Stimulated activated CD8-positive, alpha-beta memory T cell treated with anti-CD3 and anti-CD28 coated beads, Interleukin-15, amount 100 ng/mL, for 1 hour (primary cell): ENCODE results near the gene SORCS2.

Source experiments
- DNase-seq: peaks from one replicate; pipeline ENCODE4 v3.0.0-alpha.2; 2020; ENCODE audit warnings: low read depth

SORCS2 gene

GRCh38 chr4:7750972-7751371, 558.6 kb downstream of the SORCS2 start:
- no peak for DNase-seq

DNA sequence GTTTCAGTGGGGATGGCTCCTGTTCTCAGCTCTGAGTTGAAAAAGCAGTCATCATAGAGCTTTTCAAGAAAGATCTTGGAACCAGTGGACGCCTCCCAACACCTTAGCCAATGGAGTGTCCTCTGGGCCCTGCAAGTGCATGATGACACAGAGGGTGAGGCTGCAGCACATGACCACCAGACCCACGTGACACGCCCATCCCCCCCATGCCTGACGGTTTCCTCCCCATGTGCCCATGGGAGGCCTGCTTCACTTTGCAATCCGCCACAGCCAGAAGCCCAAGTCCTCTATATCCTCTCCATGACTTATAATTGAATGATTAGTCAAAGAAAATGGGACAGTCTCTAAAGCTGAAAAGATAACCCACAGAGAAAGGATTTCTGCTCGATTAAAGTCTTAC, 560.3 kb downstream of the SORCS2 start:
- DNase-seq, result no peak

GRCh38 chr4:7753271-7753670, 560.9 kb downstream of the SORCS2 start:
- no peak for DNase-seq

DNA sequence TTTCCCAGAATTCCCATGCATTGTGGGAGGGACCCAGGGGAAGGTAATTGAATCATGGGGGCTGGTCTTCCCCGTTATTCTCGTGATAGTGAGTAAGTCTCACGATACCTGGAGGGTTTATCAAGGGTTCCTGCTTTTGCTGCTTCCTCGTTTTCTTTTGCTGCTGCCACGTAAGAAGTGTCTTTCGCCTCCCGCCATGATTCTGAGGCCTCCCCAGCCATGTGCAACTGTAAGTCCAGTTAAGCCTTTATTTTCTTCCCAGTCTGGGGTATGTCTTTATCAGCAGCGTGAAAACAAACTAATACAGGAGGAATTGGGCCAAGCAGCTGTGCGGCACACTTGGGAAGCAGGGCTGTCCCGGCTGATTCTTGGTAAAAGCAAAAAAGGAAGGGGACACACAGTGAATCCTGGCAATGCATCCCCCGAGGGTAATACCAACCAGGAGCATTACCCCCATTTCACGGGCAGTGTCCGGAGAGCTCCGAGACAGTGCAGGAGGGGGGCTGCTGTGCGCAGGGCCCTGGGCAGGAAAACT, 561.7 kb downstream of the SORCS2 start:
- no peak for DNase-seq

- no peak for DNase-seq
These were observed 562.4 kb downstream of the SORCS2 start for GRCh38 chr4:7754565-7755262.

- no peak for DNase-seq
These were observed 563.2 kb downstream of the SORCS2 start for GRCh38 chr4:7755561-7755960.

GRCh38 chr4:7756071-7756470, 563.7 kb downstream of the SORCS2 start:
- DNase-seq, result no peak

GRCh38 chr4:7756561-7757355, 564.4 kb downstream of the SORCS2 start:
- DNase-seq, result no peak

DNA sequence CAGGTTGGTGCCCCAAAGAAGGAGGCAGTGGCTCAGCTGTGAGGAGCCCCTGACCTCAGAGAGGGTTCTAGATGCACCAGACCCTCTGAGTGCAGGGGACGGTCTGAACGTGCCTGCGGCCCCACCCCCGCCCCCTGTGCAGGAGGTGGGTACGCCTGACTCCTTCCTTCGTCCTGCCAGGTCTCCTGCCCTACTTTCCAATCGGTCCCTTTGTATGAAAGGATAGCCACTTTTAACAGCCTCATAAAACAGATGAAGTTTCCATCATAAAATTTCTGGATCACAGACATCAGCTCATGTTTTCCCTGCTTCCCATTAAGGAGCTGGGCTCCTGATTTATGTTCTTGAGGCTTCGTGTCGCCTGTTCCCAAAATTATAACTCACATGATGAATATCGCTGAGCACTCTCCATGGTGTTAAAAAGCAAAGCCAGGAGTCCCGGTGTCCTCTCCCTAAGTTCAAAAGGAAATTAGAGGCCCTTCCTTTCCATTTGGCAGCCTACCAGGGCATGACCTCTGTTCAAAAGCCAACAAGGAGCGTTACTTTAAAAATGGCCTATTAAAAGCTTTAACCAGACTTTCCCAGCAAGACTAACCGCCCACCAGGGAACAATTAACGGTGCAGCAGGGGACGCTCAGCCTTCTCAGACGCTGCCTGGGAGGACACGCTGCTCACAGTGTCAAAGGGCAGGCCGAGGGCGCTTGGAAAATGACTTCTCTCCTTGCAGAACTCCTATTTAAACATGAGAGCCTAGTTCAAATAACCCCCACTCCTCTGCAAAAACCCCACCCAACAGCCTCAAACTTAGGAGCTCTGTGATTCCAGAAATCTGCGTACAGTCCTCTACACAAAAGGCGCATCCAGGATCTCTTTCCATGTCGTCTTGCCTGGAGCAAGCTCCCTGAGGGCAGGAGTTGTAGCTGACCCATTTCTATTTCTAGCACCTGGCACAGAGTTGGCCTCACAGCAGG, 565.4 kb downstream of the SORCS2 start:
- DNase-seq, result no peak

DNA sequence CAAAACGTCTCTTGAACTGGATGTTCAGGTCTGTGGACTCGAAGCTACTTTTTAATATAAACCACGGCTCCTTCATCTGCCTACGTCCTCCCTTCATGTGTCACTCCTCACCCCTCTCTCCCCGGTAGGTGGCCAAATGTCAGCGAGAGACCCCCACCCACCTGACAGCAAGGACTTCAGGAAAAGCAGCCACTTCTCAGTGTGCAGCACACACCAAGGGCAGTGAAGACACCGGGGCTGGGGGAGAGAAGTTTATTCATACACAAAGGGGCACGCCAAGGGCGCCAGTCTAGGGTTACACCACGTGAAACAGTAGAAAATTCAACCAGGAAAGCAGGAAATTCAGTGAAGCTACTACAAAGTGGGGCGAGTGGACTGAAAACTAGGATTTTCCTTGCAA, 566.1 kb downstream of the SORCS2 start:
- DNase-seq, result no peak

- peak; percentile 25 for DNase-seq
These were observed 566.9 kb downstream of the SORCS2 start for GRCh38 chr4:7759216-7759615.

DNA sequence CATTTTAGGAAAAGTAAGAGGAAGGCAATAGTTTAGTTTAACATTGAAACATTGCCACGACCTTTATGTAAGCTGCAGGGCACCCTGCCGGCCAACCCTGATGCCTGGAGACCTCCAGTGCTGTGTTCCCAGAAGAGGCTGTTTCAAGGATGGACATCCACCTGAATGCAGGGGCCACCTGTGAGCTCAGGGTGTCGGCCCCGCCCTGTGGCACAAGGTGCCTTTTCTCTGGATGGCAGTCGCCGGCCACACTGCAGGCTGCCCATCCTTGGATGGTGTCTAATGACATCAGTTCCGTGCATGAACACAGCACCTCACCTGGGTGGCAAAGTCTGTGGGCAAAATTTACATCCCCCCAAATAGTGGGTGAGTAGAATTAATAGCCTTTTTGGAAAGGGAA, 567.3 kb downstream of the SORCS2 start:
- no peak for DNase-seq

GRCh38 chr4:7760228-7760627, 567.9 kb downstream of the SORCS2 start:
- DNase-seq, result no peak

DNA sequence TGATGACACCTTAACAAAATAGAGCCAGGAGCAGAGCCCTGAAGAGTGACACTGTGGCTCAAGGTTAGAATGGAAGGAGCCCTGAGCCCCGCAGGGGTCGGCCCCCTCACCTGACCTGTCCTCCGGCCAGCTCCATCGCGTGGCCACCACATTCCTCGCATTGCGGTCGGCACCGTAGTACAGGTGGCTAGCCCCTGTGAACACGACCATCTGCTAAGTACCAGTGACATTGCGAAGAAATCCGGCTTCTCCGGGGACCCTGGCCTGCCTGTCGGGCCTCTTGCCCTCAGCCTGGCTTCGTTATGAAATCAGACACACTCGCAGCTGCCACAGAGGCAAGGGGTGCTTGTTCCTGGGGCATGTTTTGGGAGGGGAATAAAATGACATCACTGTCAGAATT, 568.4 kb downstream of the SORCS2 start:
- DNase-seq, result no peak

DNA sequence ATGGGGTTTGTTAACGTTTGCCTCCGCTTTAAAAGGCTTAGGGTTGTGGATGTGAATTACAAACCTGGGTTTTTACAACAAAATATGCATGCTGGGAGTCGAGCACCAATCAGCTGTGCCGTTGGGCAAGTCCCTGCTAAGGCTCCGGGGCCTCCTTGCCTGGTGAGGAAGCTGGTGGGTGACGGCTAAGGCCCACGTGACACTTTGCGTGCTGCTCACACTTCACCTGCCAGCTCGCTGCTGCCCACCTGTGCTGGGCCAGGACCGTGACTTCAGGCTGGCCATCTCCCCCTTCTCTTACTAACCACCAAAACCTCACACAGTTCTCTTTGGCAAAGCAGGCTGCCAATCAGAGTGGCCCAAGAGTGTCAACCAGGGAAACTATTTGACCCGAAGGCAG, 569.0 kb downstream of the SORCS2 start:
- no peak for DNase-seq

- DNase-seq, result peak; percentile 30
These were observed 569.4 kb downstream of the SORCS2 start for GRCh38 chr4:7761720-7762119.

DNA sequence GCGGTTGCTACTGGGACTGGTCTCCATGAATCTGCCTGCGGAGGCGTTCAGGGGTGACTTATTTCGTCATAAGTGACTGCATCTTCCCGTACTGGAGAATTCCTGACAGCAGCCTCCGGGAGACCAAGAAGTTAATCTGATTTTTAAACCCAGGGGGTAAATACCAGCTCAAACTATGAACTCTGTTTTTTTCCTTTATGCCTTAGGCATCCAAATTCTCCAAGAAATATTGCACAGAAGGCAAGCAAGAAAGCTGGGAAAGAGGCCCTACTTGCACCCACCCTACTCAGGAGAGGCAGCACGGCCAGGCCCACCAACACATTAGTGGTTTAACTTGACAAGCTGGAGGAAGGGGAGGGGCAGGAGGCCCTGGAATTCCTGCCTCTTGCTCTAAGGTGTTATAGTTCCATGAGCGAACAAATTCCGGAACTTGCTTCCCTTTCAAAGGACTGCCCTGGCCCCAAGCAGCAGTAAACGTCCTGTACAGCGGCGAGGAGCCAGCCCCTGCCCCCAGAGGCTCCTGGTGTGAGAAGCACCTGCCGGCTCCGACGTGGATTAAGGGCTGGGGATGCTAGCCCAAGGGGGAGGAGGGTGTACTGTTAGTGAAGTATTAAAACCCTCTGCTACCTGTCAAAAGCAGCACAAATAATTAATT, 570.2 kb downstream of the SORCS2 start:
- DNase-seq, result no peak

DNA sequence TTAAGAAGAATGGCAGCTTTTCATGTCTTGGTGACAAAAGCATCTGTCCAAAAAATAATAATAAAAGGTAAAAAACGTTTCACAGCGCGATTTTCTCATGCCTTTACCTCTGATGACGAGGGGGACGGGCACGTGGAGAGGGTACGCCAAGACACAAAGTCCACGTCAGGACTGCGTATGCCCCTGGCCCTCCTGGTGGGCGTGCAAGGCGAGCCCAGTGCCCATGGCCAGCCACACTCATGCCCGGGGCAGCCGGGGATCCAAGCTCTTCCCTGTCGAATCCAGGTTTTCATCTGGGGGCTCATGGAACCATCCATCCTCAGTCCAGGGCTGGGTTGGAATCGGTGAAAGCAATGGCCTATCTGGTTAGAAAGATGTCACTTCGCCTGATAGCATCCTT, 570.8 kb downstream of the SORCS2 start:
- no peak for DNase-seq

DNA sequence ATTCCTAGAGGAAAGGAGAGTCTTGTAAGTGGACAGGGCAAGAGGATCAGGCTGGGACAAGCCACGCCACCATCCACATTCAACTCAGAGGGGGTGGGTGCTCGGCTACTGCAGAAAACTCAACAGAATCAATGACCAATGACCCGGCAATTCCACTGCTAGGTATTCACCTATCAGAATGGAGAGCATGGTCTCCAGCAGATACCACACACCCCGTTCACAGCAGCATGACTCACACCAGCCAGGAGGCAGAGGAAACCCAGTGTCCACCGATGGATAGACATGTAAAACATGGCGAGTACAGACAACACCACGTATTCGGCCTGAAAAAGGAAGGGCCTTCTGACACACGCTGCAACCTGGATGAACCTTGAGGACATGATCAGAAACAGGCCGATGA, 571.5 kb downstream of the SORCS2 start:
- no peak for DNase-seq

DNA sequence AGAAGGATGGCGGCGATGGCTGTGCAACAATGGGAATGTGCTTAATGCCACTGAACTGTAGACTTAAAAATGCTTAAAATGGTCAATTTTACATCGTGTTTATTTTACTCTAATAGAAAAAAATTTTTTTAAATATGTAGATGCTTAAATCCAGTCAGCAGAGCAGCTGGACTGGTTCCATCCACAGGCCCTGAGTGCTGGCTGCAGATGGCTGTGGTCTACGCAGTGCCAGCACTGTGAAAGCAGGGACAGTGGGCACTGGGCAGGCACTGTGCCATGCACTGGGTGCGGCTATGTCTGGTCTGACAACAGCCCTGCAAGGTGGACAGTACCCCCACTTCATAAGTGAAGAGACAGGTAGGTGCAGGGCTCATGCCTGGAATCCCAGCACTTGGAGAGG, 572.1 kb downstream of the SORCS2 start:
- DNase-seq, result no peak

DNA sequence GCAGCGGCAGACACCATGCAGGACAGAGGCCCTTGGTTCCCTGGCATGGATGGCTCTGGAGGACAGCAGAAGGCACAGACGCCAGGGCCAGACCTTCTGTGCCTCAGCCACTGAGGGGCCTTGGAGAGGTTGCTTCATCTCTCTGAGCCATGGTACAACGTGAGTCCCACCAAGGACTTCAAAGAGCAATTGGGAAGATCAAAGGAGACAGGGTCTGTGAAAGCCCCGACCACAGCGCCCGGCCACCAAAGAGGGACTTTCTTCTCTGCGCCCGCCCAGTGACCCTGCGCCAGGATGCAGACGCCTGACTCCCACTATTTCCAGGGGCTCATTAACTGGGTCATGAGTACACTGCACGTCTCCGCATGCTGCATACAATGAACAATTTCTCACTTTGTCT, 573.3 kb downstream of the SORCS2 start:
- no peak for DNase-seq

DNA sequence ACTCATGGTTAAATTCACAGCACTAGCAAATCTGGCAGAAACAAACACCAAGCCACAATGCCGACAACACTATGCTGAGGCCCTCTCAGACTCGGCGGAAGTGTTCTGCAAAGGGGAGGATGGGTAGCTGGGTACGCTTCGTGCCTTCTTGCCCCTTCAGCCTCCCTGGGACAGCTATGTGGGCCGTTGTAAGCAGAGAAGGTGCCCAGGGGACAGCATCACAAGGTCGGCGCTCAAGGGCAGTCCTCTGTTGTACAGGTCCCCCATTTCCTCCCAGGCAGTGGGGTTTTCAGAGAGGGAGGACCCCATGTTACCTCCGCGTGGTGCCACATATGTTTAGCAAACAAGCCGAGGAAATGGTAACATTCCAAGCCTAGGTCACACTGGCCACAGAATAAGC, 573.7 kb downstream of the SORCS2 start:
- no peak for DNase-seq
